Osteocyte (in vitro differentiated cells): ENCODE measurements around the gene CRYGA. TPM values are rescaled to one million over a fixed set of nuclear protein-coding genes. Genes with fewer than 3 reads are reported as not detected.
A peak's percentile ranks its signal among the peaks of the same experiment; 100 is the strongest.
"Not testable (repeated sequence)": the region's sequence is repeated elsewhere in the genome, so short reads cannot be mapped to it uniquely, and the experiment has no call there.

Source experiments
- DNase-seq: peaks from one replicate; pipeline ENCODE4 v3.0.0; 2021; ENCODE audit warnings: mixed read lengths; ENCODE audit not compliant: unreplicated experiment; ENCODE audit errors: extremely low spot score
- H3K27ac Mint-ChIP-seq: one replicate; pipeline ENCODE4 v1.8.0; 2021; ENCODE audit warnings: mild to moderate bottlenecking, mixed read lengths; ENCODE audit not compliant: unreplicated experiment
- H3K27me3 Mint-ChIP-seq: one replicate; pipeline ENCODE4 v1.8.0; 2021; ENCODE audit warnings: mixed read lengths; ENCODE audit not compliant: unreplicated experiment
- H3K36me3 Mint-ChIP-seq: one replicate; pipeline ENCODE4 v1.8.0; 2021; ENCODE audit warnings: mixed read lengths; ENCODE audit not compliant: unreplicated experiment
- H3K4me1 Mint-ChIP-seq: one replicate; pipeline ENCODE4 v1.8.0; 2021; ENCODE audit warnings: mixed read lengths; ENCODE audit not compliant: unreplicated experiment
- H3K4me3 Mint-ChIP-seq: one replicate; pipeline ENCODE4 v1.8.0; 2021; ENCODE audit warnings: mild to moderate bottlenecking, moderate library complexity, mixed read lengths; ENCODE audit not compliant: unreplicated experiment
- H3K9me3 Mint-ChIP-seq: one replicate; pipeline ENCODE4 v1.8.0; 2021; ENCODE audit warnings: mixed read lengths; ENCODE audit not compliant: unreplicated experiment
- total RNA-seq: library from RNA; stranded (reverse); gene quantifications from 2 replicates; pipeline ENCODE4 v1.2.1, GENCODE V29; 2021
- TF ChIP-seq, protein P1 (sequence below): fragments of 200-600 bp; sonication (generic); IDR thresholded peaks from 2 replicates; pipeline ENCODE4 v1.5.0; 2021; ENCODE audit warnings: antibody characterized with exemption, mild to moderate bottlenecking, moderate library complexity

Gene CRYGA
- total RNA-seq, 1 donor from 2014 or later = not detected

DNA sequence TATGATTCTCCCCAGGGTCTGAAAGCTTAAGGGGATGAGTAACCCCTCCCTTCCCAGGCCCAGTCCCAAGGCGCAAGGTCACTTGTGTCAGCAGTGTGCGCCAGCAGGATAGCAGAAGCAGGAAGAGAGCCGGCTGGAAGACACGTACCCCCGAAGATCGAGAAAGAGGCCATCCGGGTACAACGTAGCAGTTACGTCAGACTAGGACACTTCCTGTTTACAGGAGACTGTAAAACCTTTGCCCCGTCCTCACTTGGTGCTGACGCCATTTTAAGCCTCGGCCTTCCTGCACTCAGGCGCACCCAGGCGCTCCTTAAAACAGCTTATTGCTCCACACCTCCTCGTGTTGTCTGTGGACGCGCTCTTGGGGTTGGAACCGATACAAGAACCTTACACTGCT, 23.9 kb downstream of the CRYGA start:
- H3K36me3 Mint-ChIP-seq = no peaks in the 10 kb centered on the region
- TF ChIP-seq, protein P1, sequence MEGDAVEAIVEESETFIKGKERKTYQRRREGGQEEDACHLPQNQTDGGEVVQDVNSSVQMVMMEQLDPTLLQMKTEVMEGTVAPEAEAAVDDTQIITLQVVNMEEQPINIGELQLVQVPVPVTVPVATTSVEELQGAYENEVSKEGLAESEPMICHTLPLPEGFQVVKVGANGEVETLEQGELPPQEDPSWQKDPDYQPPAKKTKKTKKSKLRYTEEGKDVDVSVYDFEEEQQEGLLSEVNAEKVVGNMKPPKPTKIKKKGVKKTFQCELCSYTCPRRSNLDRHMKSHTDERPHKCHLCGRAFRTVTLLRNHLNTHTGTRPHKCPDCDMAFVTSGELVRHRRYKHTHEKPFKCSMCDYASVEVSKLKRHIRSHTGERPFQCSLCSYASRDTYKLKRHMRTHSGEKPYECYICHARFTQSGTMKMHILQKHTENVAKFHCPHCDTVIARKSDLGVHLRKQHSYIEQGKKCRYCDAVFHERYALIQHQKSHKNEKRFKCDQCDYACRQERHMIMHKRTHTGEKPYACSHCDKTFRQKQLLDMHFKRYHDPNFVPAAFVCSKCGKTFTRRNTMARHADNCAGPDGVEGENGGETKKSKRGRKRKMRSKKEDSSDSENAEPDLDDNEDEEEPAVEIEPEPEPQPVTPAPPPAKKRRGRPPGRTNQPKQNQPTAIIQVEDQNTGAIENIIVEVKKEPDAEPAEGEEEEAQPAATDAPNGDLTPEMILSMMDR = no peak
- no peak overlapping the region for H3K4me3 Mint-ChIP-seq
- no peaks in the 10 kb centered on the region for H3K4me1 Mint-ChIP-seq
- peak; percentile 57 for DNase-seq
- peaks cover 6% of the 10 kb centered on the region for H3K9me3 Mint-ChIP-seq
- H3K27ac Mint-ChIP-seq = no peak overlapping the region
- no peaks in the 10 kb centered on the region for H3K27me3 Mint-ChIP-seq

DNA sequence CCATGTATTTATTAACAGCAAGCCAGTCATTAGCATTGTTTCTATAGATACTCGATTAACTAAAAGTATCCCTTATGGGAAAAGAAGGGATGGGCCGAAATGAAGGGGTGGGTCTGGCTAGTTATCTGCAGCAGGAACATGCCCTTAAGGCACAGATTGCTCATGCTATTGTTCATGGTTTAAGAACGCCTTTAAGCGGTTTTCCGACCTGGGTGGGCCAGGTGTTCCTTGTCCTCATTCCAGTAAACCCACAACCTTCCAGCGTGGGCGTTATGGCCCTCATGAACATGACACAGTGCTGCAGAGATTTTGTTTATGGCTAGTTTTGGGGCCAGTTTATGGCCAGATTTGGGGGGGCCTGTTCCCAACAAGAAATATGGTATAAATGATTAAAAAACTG, 25.1 kb downstream of the CRYGA start:
- not testable (repeated sequence) for H3K36me3 Mint-ChIP-seq, H3K9me3 Mint-ChIP-seq, H3K4me3 Mint-ChIP-seq, H3K4me1 Mint-ChIP-seq, H3K27ac Mint-ChIP-seq, H3K27me3 Mint-ChIP-seq
- peak; percentile 40 for DNase-seq

DNA sequence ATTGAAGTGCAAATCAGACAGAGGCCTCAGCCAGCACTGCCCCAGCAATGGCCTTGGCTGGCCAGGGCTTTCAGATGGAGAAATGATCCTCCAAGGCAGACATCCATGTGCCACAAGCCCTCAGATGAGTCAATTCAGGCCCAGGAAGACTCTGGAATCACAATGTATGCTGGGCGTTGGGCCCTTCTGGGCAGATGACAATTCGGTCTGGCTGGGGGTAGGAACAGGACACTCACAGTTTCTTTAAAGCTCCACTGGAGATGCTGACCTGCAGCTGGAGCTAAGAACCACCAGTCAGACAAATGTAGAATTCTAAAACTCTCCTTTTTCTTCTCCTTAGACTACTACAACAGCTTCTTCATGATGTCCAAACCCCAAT, 26.7 kb downstream of the CRYGA start:
- no peak overlapping the region for H3K27ac Mint-ChIP-seq
- H3K36me3 Mint-ChIP-seq = no peaks in the 10 kb centered on the region
- H3K27me3 Mint-ChIP-seq = no peaks in the 10 kb centered on the region
- no peak for DNase-seq
- H3K4me3 Mint-ChIP-seq = no peak overlapping the region
- peaks cover 6% of the 10 kb centered on the region for H3K9me3 Mint-ChIP-seq
- TF ChIP-seq, protein P1 = no peak
- H3K4me1 Mint-ChIP-seq = no peaks in the 10 kb centered on the region

DNA sequence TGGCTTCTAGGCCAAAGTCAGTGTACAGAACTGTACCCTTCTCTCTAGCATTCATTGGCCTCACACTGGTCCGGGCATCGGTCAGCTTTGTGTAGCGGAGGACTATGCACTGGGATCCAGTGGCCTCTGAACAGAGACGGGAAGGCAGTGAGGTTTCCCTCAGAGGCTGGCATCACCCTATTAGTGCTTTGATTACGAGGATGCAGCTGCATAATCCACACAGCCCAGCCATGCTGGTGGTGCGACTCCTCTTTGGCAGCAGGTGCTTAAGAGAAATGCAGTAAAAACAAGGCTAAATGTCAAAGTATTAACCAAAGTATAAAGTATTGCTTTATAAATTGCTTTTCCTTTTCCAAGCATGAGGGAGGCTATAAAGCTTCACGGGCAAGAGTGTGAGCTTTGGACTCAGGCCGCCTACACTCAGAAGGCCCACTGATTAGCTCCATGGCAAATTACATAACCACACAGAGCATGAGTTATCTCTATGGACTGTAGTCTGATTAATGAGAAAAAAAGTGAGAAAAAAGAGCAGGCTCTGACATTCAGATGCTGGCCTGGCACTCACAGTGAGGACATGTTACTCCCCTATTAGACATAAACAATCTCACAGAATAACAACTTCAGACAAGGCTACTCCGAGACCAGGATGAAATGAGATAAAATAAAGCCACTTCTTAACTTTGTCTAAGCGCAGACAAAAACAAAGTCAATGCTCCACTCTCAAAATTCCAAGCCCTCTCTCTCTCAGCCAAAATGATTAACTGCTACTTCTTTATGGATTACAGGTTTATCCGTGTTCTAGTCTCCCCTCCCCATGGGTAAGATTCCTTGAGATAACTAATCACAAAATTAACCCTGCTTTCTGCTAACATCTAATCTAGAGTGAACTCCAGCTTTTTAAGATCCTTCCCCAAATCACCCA, 27.3 kb downstream of the CRYGA start:
- no peaks in the 10 kb centered on the region for H3K4me1 Mint-ChIP-seq
- H3K9me3 Mint-ChIP-seq = peaks cover 6% of the 10 kb centered on the region
- H3K4me3 Mint-ChIP-seq = no peak overlapping the region
- no peak for DNase-seq
- no peak overlapping the region for H3K27ac Mint-ChIP-seq
- H3K27me3 Mint-ChIP-seq = no peaks in the 10 kb centered on the region
- TF ChIP-seq, protein P1 = no peak
- H3K36me3 Mint-ChIP-seq = no peaks in the 10 kb centered on the region

DNA sequence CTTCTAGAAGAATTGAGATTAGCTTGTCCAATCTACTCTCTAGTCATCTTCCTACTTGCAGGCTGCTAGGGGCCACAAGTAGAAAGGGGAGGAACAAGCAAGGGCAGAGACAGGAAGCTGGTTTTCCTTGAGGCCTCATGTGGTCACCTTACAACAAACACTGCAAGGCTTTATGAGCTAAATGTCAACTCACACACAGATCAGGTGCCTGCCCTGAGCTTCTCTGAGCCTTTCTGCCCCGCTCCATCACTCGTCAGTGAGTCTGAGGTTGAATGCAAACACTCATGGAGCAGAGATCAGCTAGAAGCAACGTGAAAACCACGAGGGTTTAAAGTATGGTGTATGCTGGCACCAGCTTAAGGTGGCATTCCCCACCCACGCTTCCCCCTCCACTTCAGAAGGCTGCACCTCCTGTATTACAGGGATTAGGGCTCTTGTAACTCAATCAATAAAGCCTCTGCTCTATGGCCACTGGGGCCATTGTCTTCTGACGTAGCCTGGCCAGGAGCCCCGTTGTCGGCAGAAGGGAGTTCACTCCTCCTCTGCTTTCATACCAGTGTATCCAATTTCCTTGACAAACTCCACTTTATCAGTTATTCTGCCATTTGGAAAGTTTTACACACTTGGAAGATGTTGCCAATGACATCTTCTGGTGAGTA, 28.3 kb downstream of the CRYGA start:
- Mint-ChIP-seq H3K4me3 (no peak overlapping the region), H3K4me1 (no peaks in the 10 kb centered on the region), H3K9me3 (peaks cover 6% of the 10 kb centered on the region), H3K27me3 (no peaks in the 10 kb centered on the region), H3K36me3 (no peaks in the 10 kb centered on the region), H3K27ac (no peak overlapping the region)
- DNase-seq = no peak
- TF ChIP-seq, protein P1 = no peak
